ENCODE measurements around the gene CDC34.

CDC34 gene

GRCh38 chr19:543910-544608 is 12.5 kb downstream of the CDC34 start, which contains the start of gene GZMM:
GZMM (plus strand) TSS chr19:544053; CDS start chr19:544072, 19 bp downstream.
- peak; percentile 72 for DNase-seq

GRCh38 chr19:547117-547516 is 15.6 kb downstream of the CDC34 start:
- DNase-seq, result no peak

GRCh38 chr19:547836-548720 is 16.5 kb downstream of the CDC34 start:
- DNase-seq, result no peak

DNA sequence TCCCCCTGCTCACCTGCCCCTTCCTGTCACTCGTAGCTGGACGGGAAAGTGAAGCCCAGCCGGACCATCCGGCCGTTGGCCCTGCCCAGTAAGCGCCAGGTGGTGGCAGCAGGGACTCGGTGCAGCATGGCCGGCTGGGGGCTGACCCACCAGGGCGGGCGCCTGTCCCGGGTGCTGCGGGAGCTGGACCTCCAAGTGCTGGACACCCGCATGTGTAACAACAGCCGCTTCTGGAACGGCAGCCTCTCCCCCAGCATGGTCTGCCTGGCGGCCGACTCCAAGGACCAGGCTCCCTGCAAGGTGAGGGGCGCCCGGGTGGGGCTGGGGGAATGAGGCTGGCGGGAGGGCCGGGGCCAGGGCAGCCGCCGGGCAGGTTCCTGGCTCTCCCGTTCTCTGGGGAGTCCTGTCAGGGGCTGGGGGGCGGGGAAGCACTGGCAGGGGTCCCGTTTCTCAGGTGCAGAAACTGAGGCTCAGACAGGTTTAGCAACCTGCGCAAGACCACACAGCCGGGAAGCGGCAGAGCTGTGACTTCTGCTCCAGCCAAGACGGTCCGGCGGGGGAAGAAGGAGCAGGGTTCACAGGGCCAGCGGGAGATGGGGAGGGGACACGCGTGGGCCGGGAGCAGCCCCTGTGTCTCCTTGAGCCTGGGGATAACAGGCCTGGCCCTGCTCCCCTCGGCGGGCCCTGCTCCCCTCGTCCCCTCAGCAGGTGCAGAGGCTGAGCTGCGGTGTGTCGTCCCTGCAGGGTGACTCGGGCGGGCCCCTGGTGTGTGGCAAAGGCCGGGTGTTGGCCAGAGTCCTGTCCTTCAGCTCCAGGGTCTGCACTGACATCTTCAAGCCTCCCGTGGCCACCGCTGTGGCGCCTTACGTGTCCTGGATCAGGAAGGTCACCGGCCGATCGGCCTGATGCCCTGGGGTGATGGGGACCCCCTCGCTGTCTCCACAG is 17.6 kb downstream of the CDC34 start:
- DNase-seq, result no peak

- no peak for DNase-seq
These were observed 23.3 kb downstream of the CDC34 start for GRCh38 chr19:554817-555216.

DNA sequence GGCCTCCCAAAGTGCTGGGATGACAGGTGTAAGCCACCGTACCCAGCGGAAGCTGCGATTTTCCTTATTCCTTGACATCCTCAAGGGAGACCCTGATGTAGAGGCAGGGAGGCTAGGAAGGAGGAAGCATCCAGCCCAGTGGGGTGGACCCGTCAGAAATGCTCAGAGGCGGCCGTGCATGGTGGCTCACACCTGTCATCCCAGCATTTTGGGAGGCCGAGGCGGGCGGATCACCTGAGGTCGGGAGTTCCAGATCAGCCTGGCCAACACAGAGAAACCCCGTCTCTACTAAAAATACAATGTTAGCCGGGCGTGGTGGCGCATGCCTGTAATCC is 23.9 kb downstream of the CDC34 start:
- DNase-seq, result no peak

GRCh38 chr19:556611-557382 is 25.2 kb downstream of the CDC34 start:
- no peak for DNase-seq

DNA sequence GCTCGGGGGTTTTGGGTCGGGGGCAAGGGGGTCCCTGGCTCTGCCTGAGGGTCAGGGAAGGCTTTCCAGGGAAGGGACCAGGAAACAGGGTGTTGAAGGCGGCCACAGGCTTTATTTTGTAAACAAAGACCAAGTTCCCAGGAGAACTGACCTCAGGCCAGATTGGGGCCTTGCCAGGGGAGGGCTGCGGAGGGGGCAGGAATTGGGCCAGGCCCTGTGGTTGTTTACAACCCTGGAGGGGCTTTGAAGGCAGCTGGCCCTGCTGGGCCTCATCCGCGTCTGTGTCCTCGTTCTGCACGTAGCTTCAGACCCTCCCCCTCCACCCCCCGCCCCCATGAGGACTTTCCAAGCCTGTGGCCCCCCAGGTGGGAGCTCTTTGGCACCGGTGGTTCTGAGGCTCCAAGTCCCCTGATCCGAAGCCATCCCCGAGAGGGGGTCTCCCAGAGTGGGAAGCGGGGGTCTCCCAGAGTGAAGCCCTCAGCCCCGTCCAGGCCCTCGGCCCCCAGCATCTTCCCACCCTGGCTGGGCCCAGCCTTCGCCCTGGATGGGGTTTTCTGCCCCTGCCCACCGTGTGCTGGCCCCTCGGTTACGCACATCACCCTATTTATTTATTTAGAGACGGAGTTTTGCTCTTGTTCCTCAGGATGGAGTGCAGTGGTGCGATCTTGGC is 27.3 kb downstream of the CDC34 start:
- DNase-seq, result no peak

- DNase-seq, result no peak
These were observed 28.6 kb downstream of the CDC34 start for GRCh38 chr19:560121-560520.

- DNase-seq, result no peak
These were observed 34.8 kb downstream of the CDC34 start for GRCh38 chr19:566403-566802.

- no peak for DNase-seq
These were observed 35.3 kb downstream of the CDC34 start for GRCh38 chr19:566844-567243.

- no peak for DNase-seq
These were observed 35.8 kb downstream of the CDC34 start for GRCh38 chr19:567296-567900.

- no peak for DNase-seq
These were observed 38.7 kb downstream of the CDC34 start for GRCh38 chr19:570251-570686.

DNA sequence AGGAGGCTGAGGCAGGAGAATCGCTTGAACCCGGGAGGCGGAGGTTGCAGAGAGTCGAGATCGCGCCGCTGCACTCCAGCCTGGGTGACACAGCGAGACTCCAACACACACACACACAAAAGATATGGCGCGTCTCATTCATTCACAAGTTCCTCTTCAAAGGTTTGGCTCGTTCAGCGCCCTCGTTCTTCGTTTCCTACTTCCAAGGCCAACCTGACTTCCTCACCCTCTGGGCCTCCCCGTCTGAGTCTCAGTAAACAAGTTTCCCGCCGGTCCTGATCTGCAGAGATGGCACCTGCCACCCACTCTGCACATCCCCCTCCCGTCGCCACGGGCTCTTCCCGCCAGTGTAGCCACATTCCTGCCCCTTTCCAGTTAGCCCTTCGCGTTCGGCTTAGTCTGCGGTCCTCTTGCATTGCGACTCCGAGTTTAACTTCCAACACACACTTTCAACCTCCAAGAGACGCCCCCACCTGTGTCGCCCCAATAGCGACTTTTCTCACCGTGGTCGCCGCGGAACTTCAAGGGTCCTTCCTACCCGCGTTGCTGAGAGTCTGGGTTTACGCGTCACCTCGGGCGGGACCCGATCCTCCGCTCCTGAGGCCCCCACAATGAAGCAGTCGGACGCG is 39.5 kb downstream of the CDC34 start:
- DNase-seq, result peak; percentile 61

DNA sequence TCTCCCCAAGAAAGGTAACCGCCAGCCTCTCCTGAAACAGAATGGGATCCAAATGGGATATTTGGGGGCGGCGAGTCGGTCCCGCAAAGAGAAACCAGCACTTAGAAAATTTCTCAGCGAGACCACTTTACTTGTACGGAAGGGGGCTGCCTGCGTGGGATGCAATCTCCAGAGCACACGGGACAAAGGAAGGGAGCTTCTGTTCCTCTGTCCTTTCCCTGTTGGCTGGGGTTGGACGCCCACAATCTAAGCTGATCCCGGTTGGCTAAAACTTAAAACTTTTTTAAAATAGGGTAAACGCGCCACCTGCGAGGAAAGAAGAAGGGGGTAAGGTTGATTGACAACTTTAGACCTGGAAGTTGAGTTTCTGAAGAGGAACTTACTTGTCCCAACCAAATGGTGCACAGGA is 40.0 kb downstream of the CDC34 start:
- peak; percentile 39 for DNase-seq

DNA sequence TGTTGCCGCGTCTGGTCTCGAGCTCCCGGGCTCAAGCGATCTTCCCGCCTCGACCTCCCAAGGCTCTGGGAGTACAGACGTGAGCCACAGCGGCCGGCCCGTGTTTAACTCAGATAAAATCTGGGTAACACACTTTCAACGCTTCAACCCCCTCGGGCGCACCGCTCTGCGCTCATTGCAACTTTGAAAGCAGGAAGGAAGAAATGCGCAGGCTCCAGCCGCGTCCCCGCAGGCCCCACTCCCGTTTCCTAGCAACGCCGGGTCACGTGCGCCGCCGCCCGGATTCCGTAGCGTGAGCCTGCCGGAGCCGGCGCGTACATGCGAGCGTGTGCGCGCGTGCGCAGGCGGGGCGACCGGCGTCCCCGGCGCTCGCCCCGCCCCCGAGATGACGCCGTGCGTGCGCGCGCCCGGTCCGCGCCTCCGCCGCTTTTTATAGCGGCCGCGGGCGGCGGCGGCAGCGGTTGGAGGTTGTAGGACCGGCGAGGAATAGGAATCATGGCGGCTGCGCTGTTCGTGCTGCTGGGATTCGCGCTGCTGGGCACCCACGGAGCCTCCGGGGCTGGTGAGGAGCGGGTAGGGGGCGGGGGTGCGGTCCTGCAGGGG is 40.7 kb downstream of the CDC34 start, which contains the start of gene BSG:
TSS of gene BSG (plus strand) at position 457 of the 603 bp plus-strand sequence. CDS start at position 496, 39 bp downstream.
- DNase-seq, result peak; percentile 98

DNA sequence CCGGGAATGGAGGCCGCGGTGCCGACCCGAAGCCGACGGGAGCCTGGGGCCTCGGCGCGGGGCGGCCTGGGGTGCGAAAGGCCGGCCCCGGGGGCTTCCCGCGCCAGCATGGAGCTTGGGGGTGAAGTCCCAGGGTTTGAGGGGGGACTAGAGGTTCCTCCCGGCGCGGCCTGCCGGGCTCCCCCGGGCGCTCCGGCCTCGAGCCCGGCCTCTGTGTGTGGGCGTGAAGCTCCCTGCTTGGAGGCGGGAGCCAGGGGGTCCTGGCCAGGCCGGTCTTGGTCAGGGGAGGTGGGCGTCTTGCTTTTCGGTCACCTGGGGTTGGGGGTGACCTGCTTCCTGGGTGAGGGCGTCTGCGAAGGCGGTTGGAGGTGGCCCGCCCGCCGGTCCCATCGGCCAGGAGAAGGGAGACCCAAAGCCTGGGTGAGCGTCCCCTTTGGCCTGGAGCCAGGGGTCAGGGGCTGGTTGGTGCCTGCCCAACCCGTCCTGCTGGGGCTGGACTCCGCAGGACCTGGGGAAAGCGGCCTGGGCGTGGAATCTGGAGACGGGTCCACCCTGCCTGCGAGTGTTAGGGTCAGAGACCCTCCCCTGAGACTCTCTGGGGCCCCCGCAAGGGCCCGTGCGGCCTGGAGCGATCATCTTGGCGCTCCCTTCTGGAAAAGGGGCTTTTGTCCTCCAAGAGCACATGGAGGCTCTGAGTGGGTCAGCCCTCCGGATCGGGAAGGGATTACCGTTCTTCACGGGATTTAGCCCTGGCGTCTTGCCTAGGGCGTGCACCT is 41.4 kb downstream of the CDC34 start:
- DNase-seq, result no peak

DNA sequence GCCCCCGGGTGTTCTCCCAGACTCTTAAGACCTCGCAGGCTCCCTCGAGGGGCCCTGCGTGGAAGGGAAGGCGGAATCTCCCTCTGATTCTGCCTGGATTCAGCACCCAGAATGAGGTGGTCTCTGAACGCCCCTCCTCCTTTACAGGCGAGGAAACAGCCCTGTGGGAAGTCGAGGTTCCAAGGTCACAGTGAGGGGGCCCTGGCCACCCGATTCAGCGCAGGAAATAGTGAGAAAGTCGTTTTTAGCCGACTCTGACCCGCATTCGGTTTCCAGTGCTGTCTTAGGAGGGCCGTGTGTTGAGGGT is 41.9 kb downstream of the CDC34 start:
- no peak for DNase-seq

Measured in activated CD4-positive, alpha-beta T cell treated with anti-CD3 and anti-CD28 coated beads, Interleukin-2, amount 50 U/mL, for 16 hours (primary cell).